ENCODE results near the gene TTC28.

Gene TTC28

DNA sequence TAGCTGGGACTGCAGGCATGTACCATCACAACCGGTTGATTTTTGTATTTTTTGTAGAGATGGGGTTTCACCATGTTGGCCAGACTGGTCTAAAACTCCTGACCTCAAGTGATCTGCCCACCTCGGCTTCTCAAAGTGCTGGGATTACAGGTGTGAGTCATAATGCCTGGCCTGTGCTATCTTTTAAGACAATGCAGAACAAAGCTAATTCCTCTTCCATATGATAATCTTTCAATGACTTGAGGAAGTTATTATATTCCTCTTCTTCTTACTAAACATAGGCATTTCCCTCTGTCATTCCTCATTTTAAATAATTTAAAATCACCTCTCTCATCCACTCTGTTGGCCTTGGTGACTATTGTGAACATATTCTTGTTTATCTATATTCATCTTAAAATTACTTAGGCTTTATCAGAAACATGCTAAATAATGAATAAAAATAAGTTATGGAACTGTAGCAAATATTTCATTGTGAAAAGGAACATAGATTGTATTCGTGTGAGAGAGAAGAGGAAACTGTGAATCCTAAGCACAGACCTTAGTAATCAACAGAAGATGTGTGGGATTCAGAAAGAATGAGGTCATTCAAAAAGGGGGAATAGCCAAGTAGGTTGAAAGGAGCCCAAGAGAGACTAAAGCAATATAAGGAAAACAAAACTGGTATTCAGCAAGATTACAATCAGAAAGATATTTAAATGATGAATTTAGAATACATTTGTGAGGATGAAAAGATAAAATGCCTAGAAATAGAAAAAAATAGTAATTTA, 269.4 kb downstream of the TTC28 start:
- H3K4me1 Mint-ChIP-seq = no peaks in the 10 kb centered on the region
- H3K4me3 Mint-ChIP-seq = no peak overlapping the region
- no peak overlapping the region for H3K27ac Mint-ChIP-seq
- H3K9me3 Mint-ChIP-seq = no peaks in the 10 kb centered on the region
- CTCF ChIA-PET = no interaction called here
- no peak for DNase-seq
- H3K27me3 Mint-ChIP-seq = peaks cover 4% of the 10 kb centered on the region
- no peaks in the 10 kb centered on the region for H3K36me3 Mint-ChIP-seq

DNA sequence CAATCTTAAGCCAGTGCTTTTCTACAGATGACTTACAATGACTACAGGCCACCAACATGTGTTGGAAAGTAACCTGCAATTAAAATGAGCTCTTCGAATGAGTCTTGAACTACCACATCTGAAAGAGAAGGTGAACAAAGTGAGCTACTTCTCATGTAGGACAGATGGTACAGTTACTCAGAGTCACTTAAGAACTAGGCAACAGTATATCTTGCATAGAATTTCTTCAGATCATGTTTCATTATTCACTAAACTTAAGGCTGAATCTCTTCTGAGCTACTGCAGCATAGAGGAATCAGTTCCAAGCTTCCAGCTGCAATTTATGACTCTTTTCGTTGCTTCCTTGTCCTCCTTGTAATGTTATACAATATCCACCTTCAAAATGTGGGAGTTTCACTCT, 270.9 kb downstream of the TTC28 start:
- Mint-ChIP-seq H3K4me1 (no peaks in the 10 kb centered on the region), H3K9me3 (peaks cover 3% of the 10 kb centered on the region), H3K4me3 (no peak overlapping the region), H3K27me3 (peaks cover 4% of the 10 kb centered on the region), H3K36me3 (no peaks in the 10 kb centered on the region), H3K27ac (no peak overlapping the region)
- CTCF ChIA-PET = no interaction called here
- DNase-seq = no peak

DNA sequence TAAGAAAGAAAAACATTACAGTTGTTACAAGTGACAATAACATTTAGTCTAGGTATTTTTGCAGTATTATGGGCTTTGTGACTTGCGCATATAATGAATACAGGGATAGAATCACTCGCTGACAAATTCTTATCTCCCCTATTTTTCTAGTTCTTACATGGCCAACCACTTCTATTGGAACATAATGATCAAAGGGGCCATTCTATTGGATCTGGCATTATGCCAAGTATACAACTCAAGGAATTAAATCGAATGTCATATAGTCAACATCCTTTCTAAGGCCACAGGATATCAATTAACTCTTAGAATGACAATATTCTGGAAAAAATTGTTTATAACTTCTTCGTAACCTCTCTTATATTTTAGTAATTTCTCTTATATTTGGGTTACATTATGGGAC, 272.0 kb downstream of the TTC28 start:
- peaks cover 4% of the 10 kb centered on the region for H3K27me3 Mint-ChIP-seq
- no peak overlapping the region for H3K4me3 Mint-ChIP-seq
- no peaks in the 10 kb centered on the region for H3K36me3 Mint-ChIP-seq
- H3K4me1 Mint-ChIP-seq = peaks cover 1% of the 10 kb centered on the region
- CTCF ChIA-PET = no interaction called here
- H3K9me3 Mint-ChIP-seq = peaks cover 3% of the 10 kb centered on the region
- no peak overlapping the region for H3K27ac Mint-ChIP-seq
- DNase-seq = no peak

DNA sequence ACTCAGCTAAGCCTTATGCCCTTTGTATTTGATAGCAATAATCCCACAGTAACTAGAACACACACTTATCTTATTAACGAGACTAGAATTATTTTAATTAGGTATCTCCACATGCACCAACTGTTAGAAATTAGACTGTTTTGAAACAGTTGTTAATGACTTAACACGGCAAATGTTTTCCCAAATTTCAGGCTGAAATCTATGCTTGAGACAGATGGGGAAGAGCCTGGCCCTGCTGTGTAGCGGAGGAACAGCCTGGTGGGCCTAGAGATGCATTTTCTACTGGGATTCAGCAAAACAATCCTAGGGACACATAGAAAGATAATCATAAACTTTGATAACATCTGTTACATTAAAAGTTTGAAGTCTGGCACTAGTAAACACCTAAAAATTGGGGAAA, 273.4 kb downstream of the TTC28 start:
- DNase-seq = no peak
- peaks cover 4% of the 10 kb centered on the region for H3K4me1 Mint-ChIP-seq
- CTCF ChIA-PET = no interaction called here
- H3K27me3 Mint-ChIP-seq = peaks cover 4% of the 10 kb centered on the region
- no peaks in the 10 kb centered on the region for H3K36me3 Mint-ChIP-seq
- no peak overlapping the region for H3K4me3 Mint-ChIP-seq
- H3K9me3 Mint-ChIP-seq = peaks cover 3% of the 10 kb centered on the region
- H3K27ac Mint-ChIP-seq = no peak overlapping the region

DNA sequence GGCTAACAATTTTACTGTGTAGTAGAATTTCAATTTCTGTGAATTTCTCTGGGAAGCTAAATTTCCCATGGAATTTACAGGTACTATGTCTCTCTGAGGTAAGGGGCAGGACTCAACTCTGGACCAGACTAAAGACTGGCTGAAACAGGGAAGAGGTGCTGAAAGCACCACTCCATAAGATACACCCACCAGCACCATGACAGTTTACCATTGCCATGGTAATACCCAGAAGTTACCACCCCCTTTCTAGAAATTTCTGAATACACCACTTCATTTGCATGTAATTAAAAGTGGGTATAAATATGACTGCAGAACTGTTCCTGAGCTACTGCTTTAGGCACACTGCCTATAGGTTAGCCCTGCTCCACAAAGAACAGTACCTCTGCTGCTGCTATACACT, 274.1 kb downstream of the TTC28 start:
- CTCF ChIA-PET = no interaction called here
- Mint-ChIP-seq H3K4me3 (no peak overlapping the region), H3K4me1 (peaks cover 4% of the 10 kb centered on the region), H3K27ac (no peak overlapping the region), H3K9me3 (peaks cover 3% of the 10 kb centered on the region), H3K27me3 (peaks cover 4% of the 10 kb centered on the region), H3K36me3 (no peaks in the 10 kb centered on the region)
- no peak for DNase-seq

DNA sequence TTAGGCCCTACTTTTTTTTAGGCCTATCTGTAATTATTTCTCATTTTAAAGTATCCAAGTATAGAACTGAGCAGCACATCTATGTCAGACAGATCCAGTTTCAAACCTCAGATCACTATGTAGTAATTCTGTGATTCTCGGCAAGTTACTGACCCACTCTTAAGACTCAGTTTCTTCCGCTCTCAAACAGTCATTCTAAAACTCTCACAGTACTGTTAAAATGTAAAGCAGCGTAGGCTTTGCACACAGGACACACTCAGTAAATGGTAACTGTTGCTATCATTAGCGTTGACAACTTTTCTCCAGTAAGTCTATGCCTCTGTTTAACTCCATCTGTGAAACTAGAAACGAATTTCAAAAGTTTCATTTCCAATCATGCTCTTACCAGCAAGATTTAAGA, 277.1 kb downstream of the TTC28 start:
- CTCF ChIA-PET = no interaction called here
- H3K4me3 Mint-ChIP-seq = no peak overlapping the region
- peaks cover 3% of the 10 kb centered on the region for H3K9me3 Mint-ChIP-seq
- no peak for DNase-seq
- H3K27ac Mint-ChIP-seq = no peak overlapping the region
- peaks cover 3% of the 10 kb centered on the region for H3K27me3 Mint-ChIP-seq
- H3K4me1 Mint-ChIP-seq = peaks cover 12% of the 10 kb centered on the region
- no peaks in the 10 kb centered on the region for H3K36me3 Mint-ChIP-seq

DNA sequence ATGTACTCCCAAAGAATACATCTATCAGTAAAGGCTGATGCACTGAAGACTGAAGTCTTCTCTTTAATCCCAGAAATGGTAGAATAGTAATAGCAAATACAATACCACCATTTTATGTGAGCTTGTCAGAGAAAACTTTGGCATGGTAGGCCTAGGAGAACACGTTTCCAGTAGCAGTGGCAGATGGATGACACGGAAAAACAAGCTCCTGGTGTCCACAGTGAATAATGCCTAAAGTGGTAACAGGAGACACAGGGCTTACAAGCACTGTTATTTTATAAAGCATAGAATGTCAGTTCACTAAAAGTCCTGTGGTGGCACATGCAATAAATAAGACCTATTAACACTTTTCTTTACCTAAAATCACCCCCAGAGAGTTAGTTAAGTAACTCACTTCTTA, 277.6 kb downstream of the TTC28 start:
- no peak overlapping the region for H3K27ac Mint-ChIP-seq
- no peak for DNase-seq

DNA sequence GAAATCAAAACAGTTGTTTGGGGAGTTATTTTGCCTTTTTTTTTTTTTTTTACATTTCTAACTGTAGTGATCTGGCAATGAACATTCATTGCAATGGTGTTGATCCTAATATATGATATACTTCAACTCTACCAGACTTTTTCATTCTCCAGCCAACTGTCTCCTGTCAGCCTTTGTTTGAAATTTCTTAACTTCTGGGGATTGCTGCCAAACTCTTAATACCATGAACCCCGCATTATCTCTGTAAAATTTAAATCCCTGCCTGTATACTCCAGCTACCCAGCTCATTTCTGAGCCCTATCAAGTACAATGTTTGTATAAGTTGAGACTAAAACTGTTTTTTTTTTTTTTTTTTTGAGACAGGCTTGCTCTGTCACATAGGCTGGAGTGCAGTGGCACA, 280.7 kb downstream of the TTC28 start:
- CTCF ChIA-PET = no interaction called here
- H3K27me3 Mint-ChIP-seq = peaks cover 3% of the 10 kb centered on the region
- H3K36me3 Mint-ChIP-seq = peaks cover 2% of the 10 kb centered on the region
- H3K4me1 Mint-ChIP-seq = peaks cover 43% of the 10 kb centered on the region
- DNase-seq = no peak
- no peak overlapping the region for H3K27ac Mint-ChIP-seq
- no peak overlapping the region for H3K4me3 Mint-ChIP-seq
- H3K9me3 Mint-ChIP-seq = no peaks in the 10 kb centered on the region

More for the DNA sequence above, 277.6 kb downstream of the TTC28 start:
- Mint-ChIP-seq H3K36me3 (no peaks in the 10 kb centered on the region), H3K4me3 (no peak overlapping the region), H3K4me1 (peaks cover 16% of the 10 kb centered on the region), H3K9me3 (peaks cover 3% of the 10 kb centered on the region), H3K27me3 (peaks cover 3% of the 10 kb centered on the region)
- CTCF ChIA-PET = no interaction called here

DNA sequence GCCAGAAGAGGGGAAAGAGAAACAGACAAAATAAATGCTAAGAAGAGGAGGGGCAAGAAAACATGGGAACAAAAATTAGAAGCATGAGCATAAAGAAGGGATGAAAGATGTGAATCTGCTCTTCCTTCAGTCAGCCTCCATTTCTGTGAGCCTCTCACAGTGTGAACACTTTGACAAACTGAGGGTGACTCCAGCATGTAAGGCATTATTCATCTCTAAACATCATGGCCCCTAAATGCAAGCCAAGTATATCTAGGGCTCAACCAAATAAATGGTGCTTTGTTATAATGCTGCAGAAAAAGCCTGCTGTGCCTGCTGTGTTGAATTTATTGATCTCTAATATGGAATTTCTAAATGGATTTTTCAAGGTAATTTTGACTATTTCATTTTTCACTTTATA, 281.3 kb downstream of the TTC28 start:
- Mint-ChIP-seq H3K4me1 (peaks cover 45% of the 10 kb centered on the region), H3K27me3 (peaks cover 3% of the 10 kb centered on the region), H3K9me3 (no peaks in the 10 kb centered on the region), H3K36me3 (peaks cover 2% of the 10 kb centered on the region), H3K4me3 (no peak overlapping the region), H3K27ac (no peak overlapping the region)
- CTCF ChIA-PET = interaction anchor here (0.5 kb wide), 1 partner anchor 1145 kb away, joined by 3 read pairs; no protein-coding TSS in a partner anchor
- no peak for DNase-seq

DNA sequence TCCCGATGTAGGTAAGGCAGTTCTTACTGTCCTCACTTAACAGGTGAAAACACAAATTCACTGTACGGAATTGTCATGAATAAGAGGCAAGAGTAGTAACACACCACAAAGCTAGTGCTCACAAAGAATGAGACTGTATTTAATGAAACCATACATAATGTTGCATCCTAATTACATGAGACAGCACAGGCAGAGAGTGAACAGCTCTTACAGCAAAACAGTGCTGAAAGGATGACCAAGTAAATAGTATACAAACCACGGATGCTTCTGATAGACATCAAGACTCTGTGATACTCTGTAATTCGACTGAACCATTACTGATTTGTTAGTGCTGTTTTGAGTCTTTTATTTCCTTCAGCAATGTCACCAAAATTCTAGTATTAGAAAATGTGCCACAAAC, 282.3 kb downstream of the TTC28 start:
- Mint-ChIP-seq H3K27ac (no peak overlapping the region), H3K36me3 (peaks cover 3% of the 10 kb centered on the region), H3K4me3 (no peak overlapping the region), H3K4me1 (peaks cover 41% of the 10 kb centered on the region), H3K9me3 (peaks cover 3% of the 10 kb centered on the region), H3K27me3 (peaks cover 3% of the 10 kb centered on the region)
- CTCF ChIA-PET = no interaction called here
- no peak for DNase-seq

DNA sequence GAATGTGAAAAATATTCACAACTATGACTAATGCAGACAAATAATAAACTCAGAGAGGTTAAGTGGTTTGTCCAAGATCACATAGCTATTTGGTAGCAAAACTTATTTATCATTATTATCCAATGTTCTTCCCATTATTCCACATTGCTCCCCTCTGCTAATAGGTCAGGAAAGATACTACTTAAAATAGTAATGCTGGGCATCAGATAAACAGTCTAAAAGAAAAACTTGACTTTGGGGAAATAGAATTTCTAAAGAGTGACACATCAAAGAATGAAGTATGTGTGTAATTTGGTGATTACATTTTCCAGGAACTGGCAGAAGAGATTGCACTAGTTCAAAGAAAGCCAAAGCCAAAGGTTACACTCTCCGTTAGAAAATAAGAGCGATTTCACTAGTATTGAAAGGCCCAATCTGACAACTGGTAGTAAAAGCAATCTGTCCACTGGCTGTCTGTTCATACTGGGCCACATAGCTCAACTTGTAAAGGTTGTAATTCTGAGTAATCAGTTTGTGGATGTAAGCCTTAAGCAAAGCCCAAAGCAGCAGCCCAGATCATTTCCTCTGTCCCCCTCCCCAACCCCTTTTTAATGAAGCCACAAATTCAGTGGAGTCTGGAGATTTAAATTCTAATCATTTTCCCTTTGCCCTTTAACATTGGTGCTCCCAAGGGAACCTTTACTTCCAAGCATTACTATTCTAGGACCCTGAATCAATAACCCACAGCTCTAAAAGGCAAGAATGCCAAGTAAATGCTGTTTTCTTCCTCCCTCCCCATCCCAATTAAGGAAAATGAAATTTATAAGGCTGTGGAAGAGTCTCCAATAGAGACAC, 283.5 kb downstream of the TTC28 start:
- Mint-ChIP-seq H3K4me1 (peaks cover 45% of the 10 kb centered on the region), H3K36me3 (peaks cover 6% of the 10 kb centered on the region), H3K4me3 (peak overlapping the region; percentile 49), H3K27me3 (peaks cover 3% of the 10 kb centered on the region), H3K9me3 (peaks cover 5% of the 10 kb centered on the region), H3K27ac (peak overlapping the region; percentile 75)
- CTCF ChIA-PET = interaction anchor here (0.7 kb wide), 1 partner anchor 39 kb away, joined by 3 read pairs; no protein-coding TSS in a partner anchor
- no peak for DNase-seq

DNA sequence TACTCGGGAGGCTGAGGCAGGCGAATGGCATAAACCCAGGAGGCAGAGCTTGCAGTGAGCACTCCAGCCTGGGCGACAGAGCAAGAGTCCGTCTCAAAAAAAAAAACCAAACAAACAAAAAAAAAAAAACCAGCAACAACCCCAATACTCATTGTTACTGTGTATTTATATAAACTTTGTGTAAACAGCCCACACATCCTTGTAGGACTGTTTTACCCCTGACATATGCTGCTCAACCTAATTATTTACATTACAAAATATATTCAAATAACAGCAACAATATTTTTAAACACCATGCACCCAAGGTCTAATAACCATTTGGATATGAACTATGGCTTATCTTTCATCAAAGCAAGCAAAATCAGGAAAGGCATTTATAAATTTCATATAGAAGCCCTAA, 284.1 kb downstream of the TTC28 start:
- Mint-ChIP-seq H3K9me3 (peaks cover 5% of the 10 kb centered on the region), H3K36me3 (peaks cover 6% of the 10 kb centered on the region), H3K4me1 (peaks cover 45% of the 10 kb centered on the region), H3K4me3 (no peak overlapping the region), H3K27ac (no peak overlapping the region), H3K27me3 (peaks cover 3% of the 10 kb centered on the region)
- DNase-seq = no peak
- CTCF ChIA-PET = no interaction called here

DNA sequence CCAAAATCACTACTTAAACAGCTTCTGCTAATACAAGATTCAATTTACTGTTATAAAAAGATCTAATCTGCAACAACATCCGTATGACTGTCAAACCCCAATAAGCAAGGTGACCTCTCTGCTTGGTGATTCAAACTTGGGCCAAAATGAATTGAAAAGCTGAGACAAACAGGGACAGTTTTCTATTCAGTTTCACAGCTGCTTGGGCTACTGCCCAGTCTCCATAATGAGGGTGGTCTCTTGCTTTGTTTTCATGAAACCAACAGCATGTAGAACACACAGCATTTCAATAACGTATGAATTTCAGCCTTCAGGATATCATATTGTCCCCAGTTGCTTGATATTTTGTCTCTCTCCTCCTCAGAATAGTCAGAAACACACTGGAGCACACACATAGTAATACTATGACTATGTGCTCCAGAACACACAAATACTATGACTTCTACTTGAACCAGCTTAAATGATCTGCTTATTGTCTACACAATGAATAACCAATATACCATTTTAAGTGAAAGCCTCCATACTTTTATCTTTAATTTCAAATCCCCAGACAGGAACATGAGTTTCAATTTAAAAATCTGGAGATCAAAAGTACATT, 285.0 kb downstream of the TTC28 start:
- CTCF ChIA-PET = interaction anchor here (1.8 kb wide), 1 partner anchor 46 kb away, joined by 5 read pairs; no protein-coding TSS in a partner anchor
- Mint-ChIP-seq H3K4me1 (peaks cover 45% of the 10 kb centered on the region), H3K27me3 (peaks cover 3% of the 10 kb centered on the region), H3K4me3 (no peak overlapping the region), H3K9me3 (peaks cover 8% of the 10 kb centered on the region), H3K36me3 (peaks cover 6% of the 10 kb centered on the region), H3K27ac (no peak overlapping the region)
- DNase-seq = no peak

DNA sequence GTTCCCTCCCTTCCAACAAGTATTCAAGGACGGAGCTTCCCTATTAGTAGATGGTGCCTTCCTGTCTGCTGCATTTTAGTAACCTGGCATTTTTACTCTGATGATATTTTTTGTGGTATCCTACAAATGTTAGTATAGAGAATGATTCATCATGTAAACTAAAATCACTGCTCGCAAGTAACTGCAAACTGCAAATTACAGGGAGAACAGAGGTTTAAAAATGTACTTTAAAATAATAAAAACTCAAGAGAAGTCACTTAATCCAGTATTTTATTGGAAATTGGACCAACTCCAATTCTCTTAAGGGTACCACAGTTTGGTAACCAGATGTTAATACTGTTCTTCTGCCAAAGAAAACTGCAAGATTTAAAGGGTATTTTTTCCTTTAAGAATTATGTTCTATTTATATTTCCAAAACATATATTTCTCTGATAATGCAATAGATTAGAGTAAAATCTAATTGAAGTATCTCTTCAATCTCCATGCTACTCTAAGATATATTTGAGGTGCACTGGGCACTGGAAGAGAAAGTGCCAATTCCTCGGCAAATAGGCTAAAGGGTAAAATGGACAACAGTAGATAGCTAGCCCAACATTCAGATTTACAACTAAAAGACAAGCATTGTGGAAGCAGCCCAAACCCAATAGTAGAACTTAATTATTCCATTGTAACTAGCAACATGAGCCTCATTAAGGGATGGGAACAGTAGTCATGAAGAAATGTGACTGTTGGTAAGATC, 298.0 kb downstream of the TTC28 start:
- Mint-ChIP-seq H3K27me3 (no peaks in the 10 kb centered on the region), H3K4me1 (peaks cover 25% of the 10 kb centered on the region), H3K36me3 (peaks cover 3% of the 10 kb centered on the region), H3K4me3 (no peak overlapping the region), H3K9me3 (peaks cover 4% of the 10 kb centered on the region), H3K27ac (no peak overlapping the region)
- DNase-seq = no peak
- CTCF ChIA-PET = no interaction called here
